GM20000 (cell line): Measurements from ENCODE around the gene CRHR1.

ENCODE experiments used
- DNase-seq: peaks from one replicate; pipeline ENCODE4 v3.0.0; 2012; ENCODE audit warnings: low spot score
- CTCF ChIP-seq: IDR thresholded peaks from 2 replicates; pipeline ENCODE4 v1.5.1; 2012; ENCODE audit warnings: mild to moderate bottlenecking, control low read depth; ENCODE audit errors: extremely low read depth, missing control alignments

CRHR1 gene

GRCh38 chr17:45761957-45762565 lies 22.1 kb upstream of the CRHR1 start:
- DNase-seq: no peak
- no peak for TF ChIP-seq CTCF

- TF ChIP-seq CTCF: no peak
- DNase-seq: no peak
Observed at GRCh38 chr17:45763182-45763581, 20.9 kb upstream of the CRHR1 start.

- no peak for TF ChIP-seq CTCF
Observed at GRCh38 chr17:45764479-45764878, 19.6 kb upstream of the CRHR1 start.

GRCh38 chr17:45768000-45768399 lies 16.1 kb upstream of the CRHR1 start:
- no peak for DNase-seq
- TF ChIP-seq CTCF: no peak

More at GRCh38 chr17:45764479-45764878, 19.6 kb upstream of the CRHR1 start:
- no peak for DNase-seq

GRCh38 chr17:45770632-45771270 lies 13.4 kb upstream of the CRHR1 start:
- TF ChIP-seq CTCF: no peak
- no peak for DNase-seq

- TF ChIP-seq CTCF: no peak
- no peak for DNase-seq
Observed at GRCh38 chr17:45771271-45771959, 12.7 kb upstream of the CRHR1 start.

GRCh38 chr17:45775148-45775547 lies 9.0 kb upstream of the CRHR1 start:
- no peak for TF ChIP-seq CTCF
- no peak for DNase-seq
